Small intestine (tissue), 7 donors: Measurements from ENCODE around the gene VAV3. TPM values are rescaled to one million over a fixed set of nuclear protein-coding genes. Genes with fewer than 3 reads are reported as not detected.

Source experiments
- DNase-seq, 2 donors: peaks; one replicate each; pipeline versions ENCODE4 v3.0.0 to v3.0.0-alpha.2; 2013
- FAIRE-seq: peaks from 2 replicates; lab custom pipeline; 2012; peaks lifted over from hg19 to GRCh38; lab: Jason Lieb, UNC
- H3K27ac ChIP-seq, 3 donors: one replicate each; pipeline ENCODE4 v1.5.1; 2013; ENCODE audit warnings: low read length in 2 of 3, mild to moderate bottlenecking in 2 of 3, control low read depth in 1 of 3, inconsistent platforms in 1 of 3, low read depth in 1 of 3, moderate library complexity in 1 of 3
- H3K27me3 ChIP-seq, 3 donors: one replicate each; pipeline ENCODE4 v1.6.1; 2013; ENCODE audit warnings: low read length in 3 of 3, inconsistent platforms in 1 of 3; ENCODE audit not compliant: control insufficient read depth in 3 of 3, insufficient read depth in 3 of 3
- H3K36me3 ChIP-seq, 3 donors: one replicate each; pipeline ENCODE4 v1.6.1; 2013; ENCODE audit warnings: low read length in 3 of 3, inconsistent platforms in 1 of 3, low read depth in 1 of 3, mild to moderate bottlenecking in 1 of 3, moderate library complexity in 1 of 3; ENCODE audit not compliant: control insufficient read depth in 3 of 3, insufficient read depth in 2 of 3
- H3K4me1 ChIP-seq, 3 donors: one replicate each; pipeline ENCODE4 v1.6.1; 2013; ENCODE audit warnings: low read length in 2 of 3, inconsistent platforms in 1 of 3, low read depth in 1 of 3, mild to moderate bottlenecking in 1 of 3, moderate library complexity in 1 of 3; ENCODE audit not compliant: control insufficient read depth in 3 of 3, insufficient read depth in 2 of 3
- H3K4me3 ChIP-seq, 3 donors: one replicate each; pipeline ENCODE4 v1.5.1; 2013; ENCODE audit warnings: low read length in 3 of 3, control low read depth in 1 of 3, inconsistent platforms in 1 of 3, low read depth in 1 of 3, mild to moderate bottlenecking in 1 of 3, moderate library complexity in 1 of 3
- H3K9me3 ChIP-seq, 2 donors: one replicate each; pipeline ENCODE4 v1.6.1; 2013; ENCODE audit warnings: low read depth in 1 of 2, low read length in 1 of 2; ENCODE audit not compliant: control insufficient read depth in 2 of 2, insufficient read depth in 1 of 2
- WGBS, 3 donors: extraction: QIAGEN DNeasy Blood & Tissue Kit; methylation state at CpG; one replicate each; pipeline ENCODE4 v1.1.7; 2013; 5-methylcytosine and 5-hydroxymethylcytosine counted together
- polyA plus RNA-seq, 4 donors: library from polyadenylated mRNA; stranded (reverse) in 3 of 4; unstranded in 1 of 4; fragments of 200-250 nt in 3 of 4; fragments of 120-200 nt in 1 of 4; gene quantifications; one replicate each; pipeline versions ENCODE4 v1.2.1 to v1.2.3, GENCODE V29; 2013
- donor health status: healthy with polysubstance abuse.
- donor health status: control.
- donor health status: control.
- donor health status: Bipolar disorder and iron deficiency.
- donor health status: healthy.

VAV3 gene
- polyA plus RNA-seq, 4 donors = 5.4 to 50.2 (median 11.2) TPM

GRCh38 chr1:107622535-107622934, 342.4 kb downstream of the VAV3 start:
- FAIRE-seq = no peak
- Histone ChIP-seq H3K9me3 (no peaks in the 10 kb centered on the region), H3K36me3 (peaks cover 0 to 2% (median 0%) of the 10 kb centered on the region in 3 donors), H3K27ac (no peak overlapping the region), H3K4me3 (no peak overlapping the region), H3K27me3 (no peaks in the 10 kb centered on the region), H3K4me1 (no peaks in the 10 kb centered on the region)
- DNase-seq = no peak
- WGBS, 3 donors = 81 to 86% (median 82%) methylated on average over 4 of the region's 4 CpGs

DNA sequence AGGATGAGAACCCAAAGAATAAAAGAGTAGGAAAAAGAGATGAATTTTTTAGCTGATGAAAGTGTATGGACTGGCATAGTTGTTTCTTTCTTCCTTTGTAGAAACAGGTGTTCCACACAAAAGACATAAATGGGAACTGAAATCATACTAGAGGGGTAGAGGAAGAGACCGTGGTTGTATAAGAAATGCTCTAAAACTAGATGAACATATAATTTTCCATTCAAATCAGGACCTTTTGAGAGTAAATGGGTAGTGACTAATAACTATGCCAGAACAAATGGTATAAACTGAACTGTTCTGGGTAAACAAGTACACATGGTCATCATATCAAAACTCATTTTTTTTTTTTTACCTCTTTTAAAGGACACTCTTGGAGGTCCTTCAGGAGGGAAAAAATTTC, 344.2 kb downstream of the VAV3 start:
- peaks cover 0 to 3% of the 10 kb centered on the region in 2 donors for H3K9me3 ChIP-seq
- H3K4me1 ChIP-seq = no peaks in the 10 kb centered on the region
- FAIRE-seq (no peak), DNase-seq (no peak)
- peaks cover 2 to 3% (median 2%) of the 10 kb centered on the region in 3 donors for H3K36me3 ChIP-seq
- no peak overlapping the region for H3K27ac ChIP-seq
- H3K27me3 ChIP-seq = no peaks in the 10 kb centered on the region
- no peak overlapping the region for H3K4me3 ChIP-seq
- WGBS, 3 donors = 83 to 93% (median 91%) methylated on average over 1 of the region's 1 CpG

- Histone ChIP-seq H3K9me3 (peaks cover 0 to 3% of the 10 kb centered on the region in 2 donors), H3K4me3 (no peak overlapping the region), H3K4me1 (no peaks in the 10 kb centered on the region), H3K36me3 (peaks cover 2 to 3% (median 2%) of the 10 kb centered on the region in 3 donors), H3K27me3 (no peaks in the 10 kb centered on the region), H3K27ac (no peak overlapping the region)
- no peak for DNase-seq
- FAIRE-seq = no peak
These were observed 346.4 kb downstream of the VAV3 start for GRCh38 chr1:107618539-107618938.

DNA sequence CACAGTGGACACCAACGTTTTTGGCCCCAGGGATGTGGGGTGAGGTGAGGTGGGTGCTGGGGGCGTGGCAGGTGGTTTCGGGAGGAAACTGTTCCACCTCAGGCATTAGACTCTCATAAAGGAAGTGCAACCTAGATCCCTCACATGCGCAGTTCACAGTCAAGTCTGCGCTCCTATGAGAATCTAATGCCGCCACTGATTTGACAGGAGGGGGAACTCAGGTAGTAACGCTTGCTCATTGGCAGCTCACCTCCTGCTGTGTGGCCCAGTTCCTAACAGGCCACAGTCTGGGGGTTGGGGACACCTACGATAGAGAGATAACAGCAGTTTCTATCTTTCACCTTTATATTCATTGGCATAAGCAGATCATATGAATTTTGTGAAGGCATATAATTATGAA, 347.1 kb downstream of the VAV3 start:
- 83 to 85% (median 85%) methylated on average over 8 of the region's 8 CpGs for WGBS, 3 donors
- Histone ChIP-seq H3K36me3 (peaks cover 2 to 3% (median 2%) of the 10 kb centered on the region in 3 donors), H3K27me3 (no peaks in the 10 kb centered on the region), H3K9me3 (peaks cover 0 to 3% of the 10 kb centered on the region in 2 donors), H3K27ac (no peak overlapping the region), H3K4me3 (no peak overlapping the region), H3K4me1 (no peaks in the 10 kb centered on the region)
- no peak for FAIRE-seq
- no peak for DNase-seq

DNA sequence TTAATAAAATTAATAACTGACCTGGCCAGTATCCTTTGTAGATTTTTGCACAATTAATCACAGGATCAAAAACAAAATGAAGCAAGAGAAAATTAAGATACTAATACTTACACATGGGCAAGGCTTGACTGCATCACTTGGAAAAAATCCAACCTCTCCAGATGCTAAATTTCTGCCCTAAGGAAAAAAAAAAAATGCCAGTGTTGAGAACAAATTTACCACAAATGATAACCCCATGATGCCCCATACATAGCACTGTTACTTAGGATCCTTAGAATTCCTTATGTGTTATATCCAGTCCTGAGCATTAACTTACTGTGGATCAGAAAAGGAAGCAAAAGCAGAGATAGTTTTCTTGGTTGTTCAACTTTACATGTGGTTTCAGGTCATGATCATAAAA, 347.5 kb downstream of the VAV3 start:
- Histone ChIP-seq H3K36me3 (peaks cover 2 to 3% (median 2%) of the 10 kb centered on the region in 3 donors), H3K27ac (no peak overlapping the region), H3K4me1 (no peaks in the 10 kb centered on the region), H3K4me3 (no peak overlapping the region), H3K9me3 (peaks cover 0 to 5% of the 10 kb centered on the region in 2 donors), H3K27me3 (no peaks in the 10 kb centered on the region)
- DNase-seq (no peak), FAIRE-seq (no peak)

- Histone ChIP-seq H3K36me3 (peaks cover 0 to 1% (median 0%) of the 10 kb centered on the region in 3 donors), H3K27me3 (no peaks in the 10 kb centered on the region), H3K4me1 (no peaks in the 10 kb centered on the region), H3K9me3 (peaks cover 0 to 3% of the 10 kb centered on the region in 2 donors), H3K27ac (no peak overlapping the region), H3K4me3 (no peak overlapping the region)
- DNase-seq (peak in 1 of 2 donors; percentile 19), FAIRE-seq (no peak)
- 91 to 97% (median 91%) methylated on average over 1 of the region's 1 CpG for WGBS, 3 donors
These were observed 355.2 kb downstream of the VAV3 start for GRCh38 chr1:107609808-107610207.

GRCh38 chr1:107604825-107605224, 360.2 kb downstream of the VAV3 start:
- Histone ChIP-seq H3K9me3 (no peaks in the 10 kb centered on the region), H3K4me1 (no peaks in the 10 kb centered on the region), H3K36me3 (no peaks in the 10 kb centered on the region), H3K4me3 (no peak overlapping the region), H3K27ac (no peak overlapping the region), H3K27me3 (no peaks in the 10 kb centered on the region)
- FAIRE-seq (no peak), DNase-seq (no peak)

DNA sequence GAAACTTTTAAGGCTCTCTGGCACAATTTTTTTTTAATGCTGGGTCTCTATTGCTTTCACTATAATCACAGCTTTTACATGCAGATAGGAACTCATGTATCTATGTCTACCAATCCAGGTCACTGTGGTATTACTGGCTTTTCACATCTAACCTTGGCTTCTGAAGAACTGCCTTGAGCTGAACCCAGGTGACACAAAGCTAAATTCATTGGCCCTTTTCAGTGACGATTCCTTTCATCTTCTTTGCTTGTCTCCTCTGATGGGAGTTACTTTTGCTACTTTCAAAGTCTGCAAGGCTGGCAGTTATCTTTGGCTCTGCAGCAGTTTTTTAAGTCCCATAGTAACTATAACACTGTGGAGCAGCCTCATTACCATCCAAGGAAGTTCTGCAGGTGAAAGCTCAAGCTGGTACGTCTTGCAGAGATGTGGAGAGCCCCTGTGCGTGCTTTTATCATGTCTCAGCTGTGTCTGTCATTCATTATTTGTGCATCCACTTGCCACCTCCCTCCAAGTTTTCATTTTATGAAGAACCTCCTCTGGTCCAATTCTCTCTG, 364.3 kb downstream of the VAV3 start:
- DNase-seq (no peak), FAIRE-seq (no peak)
- Histone ChIP-seq H3K27me3 (no peaks in the 10 kb centered on the region), H3K36me3 (peaks cover 0 to 3% (median 0%) of the 10 kb centered on the region in 3 donors), H3K9me3 (no peaks in the 10 kb centered on the region), H3K27ac (no peak overlapping the region), H3K4me1 (peaks cover 0 to 6% (median 0%) of the 10 kb centered on the region in 3 donors), H3K4me3 (no peak overlapping the region)
- 64 to 85% (median 81%) methylated on average over 3 of the region's 3 CpGs for WGBS, 3 donors

- FAIRE-seq (no peak), DNase-seq (no peak)
- WGBS, 3 donors = 81 to 84% (median 83%) methylated on average over 3 of the region's 3 CpGs
- no peak overlapping the region for H3K27ac ChIP-seq
- H3K27me3 ChIP-seq = no peaks in the 10 kb centered on the region
- H3K36me3 ChIP-seq = peaks cover 0 to 5% (median 0%) of the 10 kb centered on the region in 3 donors
- H3K4me1 ChIP-seq = peaks cover 0 to 6% (median 0%) of the 10 kb centered on the region in 3 donors
- H3K9me3 ChIP-seq = no peaks in the 10 kb centered on the region
- no peak overlapping the region for H3K4me3 ChIP-seq
These were observed 365.8 kb downstream of the VAV3 start for GRCh38 chr1:107599220-107599619.
